Metanephros (tissue), 1 donor: ENCODE results near the gene TOB1. TPM values are rescaled to one million over a fixed set of nuclear protein-coding genes. Genes with fewer than 3 reads are reported as not detected.

Experiments used
- total RNA-seq: library from RNA; depleted of rRNA; stranded (reverse); fragments of >200 nt; gene quantifications from one replicate; pipeline ENCODE4 v1.2.3, GENCODE V29; 2014

The TOB1 gene
- 53.5 TPM for total RNA-seq

GRCh38 chr17:50866261-50866949 lies at the start of gene TOB1:
Gene TOB1 (minus strand): TSS chr17:50866354. CDS start chr17:50864017, 2,337 bp downstream.

GRCh38 chr17:50835301-50836234 lies 30.6 kb downstream of the TOB1 start, which contains the start of gene WFIKKN2:
Gene WFIKKN2 (plus strand): TSS chr17:50835586. CDS start chr17:50835938, 352 bp downstream.

Other genes with a start within 250 kb of the TOB1 start
- gene ABCC3, start 231.5 kb downstream of the TOB1 start, total RNA-seq, result 13.5 TPM
- gene ANKRD40, start 158.4 kb downstream of the TOB1 start, total RNA-seq, result 28.6 TPM
- gene LUC7L3, start 146.8 kb downstream of the TOB1 start, total RNA-seq, result 144 TPM
- gene ANKRD40CL, start 98.8 kb downstream of the TOB1 start, total RNA-seq, result not detected
- 1.6 TPM for gene WFIKKN2, start 30.8 kb downstream of the TOB1 start, total RNA-seq